Colonic mucosa (tissue), 4 donors: Measurements from ENCODE around the gene ENTPD6. TPM values are rescaled to one million over a fixed set of nuclear protein-coding genes. Genes with fewer than 3 reads are reported as not detected.

ENCODE experiments used
- DNase-seq: peaks from one replicate; pipeline ENCODE4 v3.0.0-alpha.2; 2020
- H3K27ac ChIP-seq: fragments of 200-600 bp; one replicate; pipeline ENCODE4 v1.8.0; 2021
- H3K27me3 ChIP-seq: fragments of 200-600 bp; one replicate; pipeline ENCODE4 v1.8.0; 2021
- H3K36me3 ChIP-seq: fragments of 200-600 bp; one replicate; pipeline ENCODE4 v1.8.0; 2021
- H3K4me1 ChIP-seq: fragments of 200-600 bp; one replicate; pipeline ENCODE4 v1.8.0; 2021; ENCODE audit warnings: mild to moderate bottlenecking
- H3K4me3 ChIP-seq: fragments of 200-600 bp; one replicate; pipeline ENCODE4 v1.8.0; 2021
- H3K9ac ChIP-seq, 2 donors: one replicate each; pipeline ENCODE4 v1.7.0; 2013; ENCODE audit warnings: control low read depth in 2 of 2, low read depth in 2 of 2, low read length in 2 of 2
- H3K9me3 ChIP-seq: fragments of 200-600 bp; one replicate; pipeline ENCODE4 v1.8.0; 2021
- intact Hi-C: fragments of 100-400 bp; cut with DNase I; formaldehyde crosslinking; loops from one replicate; pipeline ENCODE4 v1.14.1; 2022
- total RNA-seq, 2 donors: library from RNA; stranded (reverse); fragmentation: NEBNext Ultra II Directional in 1 of 2; extraction: Animal tissue kit (Norgen Biotek cat#: 25700) in 1 of 2; gene quantifications; one replicate each; pipeline ENCODE4 v1.2.1, GENCODE V29; 2021
- TF ChIP-seq, protein P1 (sequence below): fragments of 200-600 bp; IDR thresholded peaks from one replicate; pipeline ENCODE4 v1.8.0; 2022; ENCODE audit warnings: antibody characterized with exemption, mild to moderate bottlenecking
- donor health status: healthy.
- donor health status: DM: no; HTN: no; CAD: no.
- donor health status: DM: no; HTN: no; CAD: no.

Gene ENTPD6
- total RNA-seq, 2 donors from 2014 or later, result 120 to 201 TPM

DNA sequence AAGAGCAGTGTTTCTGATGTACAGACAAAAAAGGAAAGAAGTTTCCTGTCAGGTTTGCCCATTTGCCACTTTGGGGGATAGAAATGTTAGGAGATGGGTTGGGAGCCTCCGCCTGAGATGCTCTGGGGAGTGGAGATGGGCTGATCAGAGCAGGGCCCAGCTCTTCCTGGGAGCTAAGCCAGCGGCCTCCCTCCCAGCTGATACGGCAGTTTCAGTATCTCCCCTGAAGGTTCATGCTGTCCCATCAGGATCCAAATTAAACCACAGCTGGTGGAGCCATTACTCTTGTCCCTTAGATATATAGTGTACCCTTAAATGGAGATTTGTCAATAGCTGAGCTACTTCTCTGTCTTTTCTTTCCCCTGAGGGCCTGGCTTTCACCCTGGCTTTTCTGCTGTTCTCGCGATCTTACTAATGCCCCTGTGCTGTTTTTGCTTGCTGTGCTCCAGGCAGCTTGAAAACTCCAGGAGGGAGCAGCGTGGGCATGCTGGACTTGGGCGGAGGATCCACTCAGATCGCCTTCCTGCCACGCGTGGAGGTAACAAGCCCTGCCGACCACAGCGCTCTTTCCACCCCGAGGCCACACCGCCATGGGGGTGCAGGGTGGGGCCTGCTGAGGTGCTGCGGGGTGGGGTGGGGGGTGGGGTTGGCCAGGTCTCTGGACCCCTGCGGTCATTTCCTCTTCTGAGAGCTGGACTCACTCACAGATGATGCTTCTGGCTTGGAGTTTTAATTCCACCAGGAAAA lies 20.9 kb downstream of the ENTPD6 start:
- Histone ChIP-seq H3K36me3 (peaks cover 9% of the 10 kb centered on the region), H3K4me1 (no peaks in the 10 kb centered on the region)
- no peak for DNase-seq

DNA sequence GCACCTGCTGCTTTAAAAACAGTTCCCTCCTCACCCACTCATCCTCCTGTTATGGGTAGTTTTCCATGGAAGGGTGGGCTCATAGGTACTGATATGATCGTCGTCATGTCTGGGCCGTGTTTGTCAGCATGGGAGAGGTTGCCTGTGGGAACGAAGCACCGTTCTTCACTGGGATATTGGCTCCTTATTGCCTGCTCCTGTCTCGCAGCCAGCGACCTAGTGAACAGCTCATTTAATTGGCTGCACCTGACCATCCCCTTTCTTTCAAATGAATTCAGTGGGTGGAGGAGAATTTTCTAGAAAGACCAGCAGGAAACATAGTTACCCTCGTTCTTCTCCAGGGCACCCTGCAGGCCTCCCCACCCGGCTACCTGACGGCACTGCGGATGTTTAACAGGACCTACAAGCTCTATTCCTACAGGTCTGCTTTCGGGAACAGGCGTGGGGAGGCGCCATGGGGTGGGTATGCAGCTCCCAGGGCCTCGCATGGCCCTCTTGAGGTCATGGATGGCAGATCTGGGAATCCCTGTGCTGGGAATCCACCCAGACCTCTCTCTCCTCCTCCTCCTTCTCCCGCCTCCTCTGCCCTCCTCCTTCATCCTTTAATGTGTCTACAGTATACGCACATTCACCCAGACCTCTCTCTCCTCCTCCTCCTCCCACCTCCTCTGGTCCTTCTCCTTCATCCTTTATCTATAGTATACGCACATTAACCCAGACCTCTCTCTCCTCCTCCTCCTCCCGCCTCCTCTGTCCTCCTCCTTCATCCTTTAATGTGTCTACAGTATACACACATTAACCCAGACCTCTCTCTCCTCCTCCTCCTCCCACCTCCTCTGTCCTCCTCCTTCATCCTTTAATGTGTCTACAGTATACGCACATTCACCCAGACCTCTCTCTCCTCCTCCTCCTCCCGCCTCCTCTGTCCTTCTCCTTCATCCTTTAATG lies 21.9 kb downstream of the ENTPD6 start:
- TF ChIP-seq, protein P1, sequence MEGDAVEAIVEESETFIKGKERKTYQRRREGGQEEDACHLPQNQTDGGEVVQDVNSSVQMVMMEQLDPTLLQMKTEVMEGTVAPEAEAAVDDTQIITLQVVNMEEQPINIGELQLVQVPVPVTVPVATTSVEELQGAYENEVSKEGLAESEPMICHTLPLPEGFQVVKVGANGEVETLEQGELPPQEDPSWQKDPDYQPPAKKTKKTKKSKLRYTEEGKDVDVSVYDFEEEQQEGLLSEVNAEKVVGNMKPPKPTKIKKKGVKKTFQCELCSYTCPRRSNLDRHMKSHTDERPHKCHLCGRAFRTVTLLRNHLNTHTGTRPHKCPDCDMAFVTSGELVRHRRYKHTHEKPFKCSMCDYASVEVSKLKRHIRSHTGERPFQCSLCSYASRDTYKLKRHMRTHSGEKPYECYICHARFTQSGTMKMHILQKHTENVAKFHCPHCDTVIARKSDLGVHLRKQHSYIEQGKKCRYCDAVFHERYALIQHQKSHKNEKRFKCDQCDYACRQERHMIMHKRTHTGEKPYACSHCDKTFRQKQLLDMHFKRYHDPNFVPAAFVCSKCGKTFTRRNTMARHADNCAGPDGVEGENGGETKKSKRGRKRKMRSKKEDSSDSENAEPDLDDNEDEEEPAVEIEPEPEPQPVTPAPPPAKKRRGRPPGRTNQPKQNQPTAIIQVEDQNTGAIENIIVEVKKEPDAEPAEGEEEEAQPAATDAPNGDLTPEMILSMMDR, result no peak
- intact Hi-C loops, result no loop called here
- Histone ChIP-seq H3K9ac (no peak overlapping the region), H3K9me3 (no peaks in the 10 kb centered on the region), H3K36me3 (peaks cover 4% of the 10 kb centered on the region), H3K27me3 (no peaks in the 10 kb centered on the region), H3K27ac (no peak overlapping the region), H3K4me3 (no peak overlapping the region), H3K4me1 (no peaks in the 10 kb centered on the region)
- no peak for DNase-seq

More for the DNA sequence above, 20.9 kb downstream of the ENTPD6 start:
- Histone ChIP-seq H3K9me3 (no peaks in the 10 kb centered on the region), H3K9ac (no peak overlapping the region), H3K27me3 (no peaks in the 10 kb centered on the region), H3K4me3 (no peak overlapping the region), H3K27ac (no peak overlapping the region)
- intact Hi-C loops, result no loop called here
- TF ChIP-seq, protein P1, result no peak

DNA sequence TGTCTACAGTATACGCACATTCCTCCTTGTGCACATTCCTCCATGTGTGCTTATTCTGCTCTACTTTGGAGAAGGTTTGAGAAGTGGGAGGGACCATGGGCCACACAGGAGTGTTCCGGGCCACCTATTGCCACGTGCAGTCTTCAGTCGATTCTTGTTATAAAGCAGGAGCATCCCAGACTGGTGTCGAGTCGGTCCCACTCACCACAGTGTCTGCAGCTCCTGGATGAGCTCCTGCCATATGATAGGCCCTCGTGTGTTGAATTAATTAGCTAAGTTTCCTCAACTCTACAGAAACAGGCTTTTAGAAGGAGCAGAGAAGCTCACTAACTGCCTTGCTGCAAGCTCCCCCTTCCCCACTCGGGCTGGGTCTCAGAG lies 22.6 kb downstream of the ENTPD6 start:
- no peak for DNase-seq
- Histone ChIP-seq H3K9me3 (no peaks in the 10 kb centered on the region), H3K27me3 (no peaks in the 10 kb centered on the region), H3K27ac (no peak overlapping the region), H3K9ac (no peak overlapping the region), H3K4me3 (no peak overlapping the region), H3K4me1 (no peaks in the 10 kb centered on the region), H3K36me3 (peaks cover 4% of the 10 kb centered on the region)
- TF ChIP-seq, protein P1, result no peak
- intact Hi-C loops, result no loop called here

DNA sequence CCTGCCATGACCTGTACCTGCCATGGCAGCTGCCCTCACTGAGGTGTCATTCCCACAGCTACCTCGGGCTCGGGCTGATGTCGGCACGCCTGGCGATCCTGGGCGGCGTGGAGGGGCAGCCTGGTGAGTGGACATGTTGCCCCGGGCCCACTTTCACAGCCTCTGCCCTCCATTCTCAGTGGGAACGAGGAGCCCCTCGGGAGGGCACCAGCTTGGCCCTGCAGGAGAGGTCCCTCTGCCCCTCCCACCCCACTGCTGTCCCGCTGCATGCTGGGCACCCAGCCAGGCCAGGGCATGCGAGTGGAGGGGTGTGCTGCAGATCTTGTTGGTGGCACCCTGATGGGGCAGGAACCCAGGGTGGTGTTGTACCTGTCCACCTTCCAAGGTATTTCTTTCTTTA lies 23.0 kb downstream of the ENTPD6 start:
- Histone ChIP-seq H3K4me1 (no peaks in the 10 kb centered on the region), H3K9ac (no peak overlapping the region), H3K27ac (no peak overlapping the region), H3K4me3 (no peak overlapping the region), H3K27me3 (no peaks in the 10 kb centered on the region), H3K9me3 (no peaks in the 10 kb centered on the region), H3K36me3 (peaks cover 4% of the 10 kb centered on the region)
- no peak for DNase-seq
- intact Hi-C loops, result no loop called here
- TF ChIP-seq, protein P1, result no peak

DNA sequence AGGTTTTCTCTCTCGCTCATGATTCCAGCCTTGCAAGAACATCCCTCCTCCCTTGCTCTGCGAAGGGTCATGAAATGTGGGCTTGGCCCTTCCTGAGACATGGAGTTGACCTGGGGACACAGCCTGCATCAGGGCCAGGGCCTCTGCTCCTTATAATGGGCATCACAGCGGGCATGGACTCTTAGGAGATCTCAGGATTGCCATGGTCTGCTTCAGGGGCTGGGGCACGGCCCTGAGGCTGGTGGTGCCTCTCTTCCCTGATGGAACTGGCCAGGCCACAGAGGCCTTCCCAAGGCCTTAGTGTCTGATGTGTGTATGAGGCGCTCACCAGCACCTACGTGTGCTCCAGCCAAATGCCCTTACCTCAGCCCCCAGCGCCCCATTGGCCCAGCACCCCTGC lies 23.9 kb downstream of the ENTPD6 start:
- H3K27me3 ChIP-seq, result no peaks in the 10 kb centered on the region
- H3K27ac ChIP-seq, result no peak overlapping the region
- no peaks in the 10 kb centered on the region for H3K4me1 ChIP-seq
- no peaks in the 10 kb centered on the region for H3K9me3 ChIP-seq
- no peak overlapping the region for H3K9ac ChIP-seq
- intact Hi-C loops, result no loop called here
- DNase-seq, result no peak
- TF ChIP-seq, protein P1, result no peak
- peaks cover 4% of the 10 kb centered on the region for H3K36me3 ChIP-seq
- no peak overlapping the region for H3K4me3 ChIP-seq
